Thyroid gland (tissue), 4 donors: ENCODE measurements around the gene ZNF226. TPM values are rescaled to one million over a fixed set of nuclear protein-coding genes. Genes with fewer than 3 reads are reported as not detected.

Experiments
- DNase-seq, 2 donors: peaks; one replicate each; pipeline ENCODE4 v3.0.0-alpha.2; 2019
- H3K27ac ChIP-seq, 3 donors: fragments of 200-600 bp; sonication (generic); 1 replicate in 2 of 3; 2 replicates in 1 of 3; pipeline ENCODE4 v1.5.1; 2016 to 2019; ENCODE audit warnings: mild to moderate bottlenecking in 1 of 3, moderate library complexity in 1 of 3
- H3K27me3 ChIP-seq: fragments of 200-600 bp; sonication (generic); one replicate; pipeline ENCODE4 v1.5.1; 2019
- H3K36me3 ChIP-seq, 2 donors: fragments of 200-600 bp; sonication (generic); one replicate each; pipeline ENCODE4 v1.5.1; 2016 to 2019
- H3K4me1 ChIP-seq, 2 donors: fragments of 200-600 bp; sonication (generic); one replicate each; pipeline ENCODE4 v1.5.1; 2017 to 2019
- H3K4me3 ChIP-seq, 3 donors: fragments of 200-600 bp; sonication (generic); replicated peaks in 1 of 3; 1 replicate in 2 of 3; 2 replicates in 1 of 3; pipeline ENCODE4 v1.5.1; 2016; ENCODE audit warnings: mild to moderate bottlenecking in 1 of 3
- H3K9me3 ChIP-seq: fragments of 200-600 bp; sonication (generic); one replicate; pipeline ENCODE4 v1.5.1; 2017
- CTCF ChIP-seq, 6 experiments: fragments of 200-600 bp in 3 of 6; fragments of 450-650 bp in 3 of 6; sonication (generic) in 3 of 6; IDR thresholded peaks; one replicate each; pipeline ENCODE4 v1.5.1; 2016 to 2019; ENCODE audit warnings: antibody characterized with exemption in 6 of 6, mild to moderate bottlenecking in 2 of 6, inconsistent platforms in 1 of 6, moderate library complexity in 1 of 6
- POLR2A ChIP-seq, 2 donors: fragments of 450-650 bp; IDR thresholded peaks; one replicate each; pipeline ENCODE4 v1.6.1; 2017; ENCODE audit warnings: antibody characterized with exemption in 2 of 2, mild to moderate bottlenecking in 2 of 2, moderate library complexity in 1 of 2
- WGBS, 2 donors: methylation state at CpG; one replicate each; pipeline ENCODE4 v1.1.5; 2017; 5-methylcytosine and 5-hydroxymethylcytosine counted together
- intact Hi-C: fragments of 100-400 bp; cut with DNase I; formaldehyde crosslinking; loops from one replicate; pipeline ENCODE4 v1.15.1; 2023
- total RNA-seq, 4 donors: library from RNA; depleted of rRNA; stranded (reverse); fragments of >200 nt; gene quantifications; one replicate each; pipeline ENCODE4 v1.2.3, GENCODE V29; 2016

The ZNF226 gene
- total RNA-seq, 4 donors from 2014 or later = 19.3 to 50.0 (median 37.8) TPM

- no peak for DNase-seq
- Histone ChIP-seq H3K4me1 (no peaks in the 10 kb centered on the region), H3K27ac (no peak overlapping the region), H3K27me3 (no peaks in the 10 kb centered on the region), H3K9me3 (no peaks in the 10 kb centered on the region), H3K4me3 (no peak overlapping the region), H3K36me3 (peaks cover 53 to 54% of the 10 kb centered on the region in 2 donors)
- 94 to 97% methylated on average over 3 of the region's 3 CpGs for WGBS, 2 donors
- TF ChIP-seq POLR2A (IDR thresholded peaks at IDR 0.05) (no peak), CTCF (IDR thresholded peaks at IDR 0.05) (no peak)
- intact Hi-C loops = no loop called here
These were observed 11.7 kb downstream of the ZNF226 start for GRCh38 chr19:44176590-44176989.

- intact Hi-C loops = no loop called here
- Histone ChIP-seq H3K9me3 (no peaks in the 10 kb centered on the region), H3K4me3 (no peak overlapping the region), H3K27ac (no peak overlapping the region), H3K27me3 (no peaks in the 10 kb centered on the region), H3K4me1 (no peaks in the 10 kb centered on the region), H3K36me3 (peaks cover 10% of the 10 kb centered on the region in 2 donors)
- no peak for TF ChIP-seq CTCF (IDR thresholded peaks at IDR 0.05)
- no peak for TF ChIP-seq POLR2A (IDR thresholded peaks at IDR 0.05)
- no peak for DNase-seq
These were observed 16.1 kb downstream of the ZNF226 start for GRCh38 chr19:44180968-44181367.

- WGBS, 2 donors = 74 to 88% methylated on average over 10 of the region's 10 CpGs
- H3K9me3 ChIP-seq = no peaks in the 10 kb centered on the region
These were observed 17.2 kb downstream of the ZNF226 start for GRCh38 chr19:44182145-44182544.

GRCh38 chr19:44190020-44190419, 25.1 kb downstream of the ZNF226 start:
- no peak for DNase-seq
- TF ChIP-seq POLR2A (IDR thresholded peaks at IDR 0.05) (no peak), CTCF (IDR thresholded peaks at IDR 0.05) (no peak)
- Histone ChIP-seq H3K36me3 (no peaks in the 10 kb centered on the region), H3K9me3 (no peaks in the 10 kb centered on the region), H3K4me3 (no peak overlapping the region), H3K4me1 (no peaks in the 10 kb centered on the region), H3K27ac (no peak overlapping the region), H3K27me3 (no peaks in the 10 kb centered on the region)
- 96 to 99% methylated on average over 6 of the region's 6 CpGs for WGBS, 2 donors
- intact Hi-C loops = no loop called here

More at GRCh38 chr19:44182145-44182544, 17.2 kb downstream of the ZNF226 start:
- TF ChIP-seq CTCF (IDR thresholded peaks at IDR 0.05) (no peak), POLR2A (IDR thresholded peaks at IDR 0.05) (no peak)
- intact Hi-C loops = no loop called here
- Histone ChIP-seq H3K36me3 (no peaks in the 10 kb centered on the region), H3K4me3 (no peak overlapping the region), H3K4me1 (no peaks in the 10 kb centered on the region), H3K27ac (no peak overlapping the region), H3K27me3 (no peaks in the 10 kb centered on the region)
- no peak for DNase-seq

GRCh38 chr19:44192127-44192526, 27.2 kb downstream of the ZNF226 start:
- H3K4me3 ChIP-seq = no peak overlapping the region
- intact Hi-C loops = no loop called here
- DNase-seq = no peak
- no peak overlapping the region for H3K27ac ChIP-seq
- H3K36me3 ChIP-seq = no peaks in the 10 kb centered on the region
- H3K4me1 ChIP-seq = no peaks in the 10 kb centered on the region
- no peaks in the 10 kb centered on the region for H3K27me3 ChIP-seq
- H3K9me3 ChIP-seq = no peaks in the 10 kb centered on the region
- TF ChIP-seq CTCF (IDR thresholded peaks at IDR 0.05) (no peak), POLR2A (IDR thresholded peaks at IDR 0.05) (no peak)
- WGBS, 2 donors = 64% methylated on average over 5 of the region's 5 CpGs
